ENCODE results near the gene CPPED1.

CPPED1 gene

DNA sequence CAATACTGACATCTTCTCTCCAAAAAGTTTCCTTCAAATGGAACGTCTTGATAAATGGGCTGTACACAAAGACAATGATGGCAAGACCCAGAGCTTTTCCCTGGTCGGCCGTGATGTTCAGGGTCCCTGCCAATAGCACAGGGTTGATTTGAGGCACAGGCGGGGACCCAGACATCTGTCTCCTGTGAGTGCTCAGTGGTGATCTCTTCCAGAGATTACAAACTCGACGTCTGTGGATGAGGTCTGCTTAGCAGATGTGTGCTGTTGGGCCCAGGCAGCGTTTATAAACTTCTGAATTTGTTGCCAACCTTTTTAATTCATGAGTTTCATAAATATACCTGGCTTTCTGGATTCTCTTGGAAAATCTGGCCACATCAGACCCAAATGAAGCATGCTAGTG lies 14.9 kb downstream of the CPPED1 start:
- peaks cover 0 to 11% of the 10 kb centered on the region in 2 donors for H3K36me3 ChIP-seq (ENCODE audit: control insufficient read depth in 1 of 2, insufficient read depth in 2 of 2, low read length in 2 of 2)
- H3K4me3 ChIP-seq (ENCODE audit: low read depth in 1 of 2, low read length in 2 of 2), result no peak overlapping the region
- no peak overlapping the region for H3K27ac ChIP-seq (ENCODE audit: low read length)
- no peaks in the 10 kb centered on the region for H3K27me3 ChIP-seq (ENCODE audit: low read depth, low read length)
- H3K9me3 ChIP-seq (ENCODE audit: control insufficient read depth in 1 of 2, low read length in 2 of 2), result peaks cover 0 to 12% of the 10 kb centered on the region in 2 donors
- H3K4me1 ChIP-seq (ENCODE audit: control insufficient read depth in 1 of 2, insufficient read depth in 2 of 2, low read length in 2 of 2), result no peaks in the 10 kb centered on the region

DNA sequence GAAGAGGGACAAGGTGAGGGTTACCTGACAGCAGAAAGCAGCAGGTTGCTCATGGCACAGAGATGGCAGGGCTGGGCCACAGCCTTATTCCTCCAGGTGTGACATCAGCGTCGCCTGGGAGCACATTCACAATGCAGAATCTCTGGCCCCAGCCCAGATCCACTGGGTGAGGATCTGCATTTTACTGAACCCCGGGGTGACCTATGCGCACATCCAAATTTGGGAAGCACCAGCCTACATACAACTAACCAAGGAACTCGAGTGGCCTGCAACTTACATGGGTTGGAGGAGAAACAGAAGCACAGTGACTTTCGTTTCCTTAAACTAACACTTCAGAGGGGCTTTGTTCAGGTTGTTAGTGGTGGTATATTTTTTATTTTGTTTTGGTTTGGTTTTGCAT lies 17.6 kb downstream of the CPPED1 start:
- Histone ChIP-seq H3K27me3 (ENCODE audit: low read depth, low read length) (no peaks in the 10 kb centered on the region), H3K9me3 (ENCODE audit: control insufficient read depth in 1 of 2, low read length in 2 of 2) (peaks cover 0 to 14% of the 10 kb centered on the region in 2 donors), H3K36me3 (ENCODE audit: control insufficient read depth in 1 of 2, insufficient read depth in 2 of 2, low read length in 2 of 2) (peaks cover 1 to 12% of the 10 kb centered on the region in 2 donors), H3K4me1 (ENCODE audit: control insufficient read depth in 1 of 2, insufficient read depth in 2 of 2, low read length in 2 of 2) (no peaks in the 10 kb centered on the region), H3K4me3 (ENCODE audit: low read depth in 1 of 2, low read length in 2 of 2) (no peak overlapping the region), H3K27ac (ENCODE audit: low read length) (no peak overlapping the region)

DNA sequence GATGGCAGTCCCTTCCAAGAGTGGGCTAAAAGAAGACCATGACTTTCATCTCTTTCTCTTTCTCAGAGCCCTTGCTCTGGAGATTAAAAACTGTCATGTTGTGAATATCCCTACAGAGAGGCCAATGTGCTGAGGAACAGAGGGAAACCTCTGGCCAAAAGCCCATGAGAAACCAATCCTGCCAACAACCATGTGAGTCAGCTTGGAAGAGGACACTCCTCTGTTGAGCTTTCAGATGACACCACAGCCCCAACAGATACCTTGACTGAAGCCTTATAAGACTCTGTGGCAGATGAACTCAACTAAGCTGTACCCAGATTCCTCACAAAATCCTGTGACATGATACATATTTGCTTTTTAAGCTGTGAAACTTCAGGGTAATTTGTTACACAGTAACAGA lies 19.6 kb downstream of the CPPED1 start:
- Histone ChIP-seq H3K27me3 (ENCODE audit: low read depth, low read length) (no peaks in the 10 kb centered on the region), H3K4me1 (ENCODE audit: control insufficient read depth in 1 of 2, insufficient read depth in 2 of 2, low read length in 2 of 2) (no peaks in the 10 kb centered on the region), H3K4me3 (ENCODE audit: low read depth in 1 of 2, low read length in 2 of 2) (no peak overlapping the region), H3K36me3 (ENCODE audit: control insufficient read depth in 1 of 2, insufficient read depth in 2 of 2, low read length in 2 of 2) (peaks cover 11 to 29% of the 10 kb centered on the region in 2 donors), H3K27ac (ENCODE audit: low read length) (no peak overlapping the region), H3K9me3 (ENCODE audit: control insufficient read depth in 1 of 2, low read length in 2 of 2) (peaks cover 0 to 14% of the 10 kb centered on the region in 2 donors)

DNA sequence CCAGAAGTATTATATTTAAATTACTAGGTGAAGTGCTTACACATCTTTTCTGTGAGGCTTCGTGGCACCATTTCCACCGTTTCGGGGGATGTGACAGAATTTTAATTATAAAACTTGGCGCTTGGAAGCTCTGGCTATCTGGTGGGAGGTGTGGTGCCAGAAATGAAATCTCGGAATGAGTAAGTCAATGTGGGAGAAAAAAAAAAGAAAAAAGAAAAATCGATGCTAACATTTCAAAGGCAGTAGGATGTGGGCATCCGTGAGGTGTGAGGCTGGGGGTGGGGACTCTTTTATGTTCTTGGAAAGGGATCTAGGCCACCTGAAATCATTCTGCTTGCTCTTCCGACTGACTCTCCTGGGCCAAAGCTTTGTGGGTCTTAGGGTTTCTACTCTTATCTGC lies 21.9 kb downstream of the CPPED1 start:
- no peaks in the 10 kb centered on the region for H3K27me3 ChIP-seq (ENCODE audit: low read depth, low read length)
- no peak overlapping the region for H3K4me3 ChIP-seq (ENCODE audit: low read depth in 1 of 2, low read length in 2 of 2)
- H3K36me3 ChIP-seq (ENCODE audit: control insufficient read depth in 1 of 2, insufficient read depth in 2 of 2, low read length in 2 of 2), result peaks cover 11 to 29% of the 10 kb centered on the region in 2 donors
- H3K9me3 ChIP-seq (ENCODE audit: control insufficient read depth in 1 of 2, low read length in 2 of 2), result peaks cover 0 to 10% of the 10 kb centered on the region in 2 donors
- no peaks in the 10 kb centered on the region for H3K4me1 ChIP-seq (ENCODE audit: control insufficient read depth in 1 of 2, insufficient read depth in 2 of 2, low read length in 2 of 2)
- H3K27ac ChIP-seq (ENCODE audit: low read length), result no peak overlapping the region

DNA sequence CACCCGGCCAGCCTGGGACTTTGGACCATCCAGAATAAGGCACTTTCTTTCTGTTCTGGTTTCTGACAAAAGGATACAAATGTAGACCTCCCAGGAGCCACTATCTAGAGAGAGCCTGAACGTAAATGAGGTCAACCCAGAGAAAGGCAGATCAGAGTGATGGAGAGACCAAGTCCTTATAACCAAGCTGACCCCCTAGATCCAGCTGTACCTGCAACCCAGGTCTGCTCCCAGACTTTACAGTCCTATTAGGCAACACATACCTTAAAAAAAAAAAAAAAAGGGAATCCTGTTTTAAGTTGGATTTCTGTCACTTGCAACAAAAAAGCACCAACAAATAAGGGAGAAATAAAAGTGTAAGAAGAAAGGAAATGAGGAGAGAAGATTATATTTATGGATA lies 23.2 kb downstream of the CPPED1 start:
- H3K4me1 ChIP-seq (ENCODE audit: control insufficient read depth in 1 of 2, insufficient read depth in 2 of 2, low read length in 2 of 2), result no peaks in the 10 kb centered on the region
- no peaks in the 10 kb centered on the region for H3K27me3 ChIP-seq (ENCODE audit: low read depth, low read length)
- no peak overlapping the region for H3K4me3 ChIP-seq (ENCODE audit: low read depth in 1 of 2, low read length in 2 of 2)
- peaks cover 0 to 10% of the 10 kb centered on the region in 2 donors for H3K9me3 ChIP-seq (ENCODE audit: control insufficient read depth in 1 of 2, low read length in 2 of 2)
- peaks cover 13 to 29% of the 10 kb centered on the region in 2 donors for H3K36me3 ChIP-seq (ENCODE audit: control insufficient read depth in 1 of 2, insufficient read depth in 2 of 2, low read length in 2 of 2)
- H3K27ac ChIP-seq (ENCODE audit: low read length), result no peak overlapping the region

DNA sequence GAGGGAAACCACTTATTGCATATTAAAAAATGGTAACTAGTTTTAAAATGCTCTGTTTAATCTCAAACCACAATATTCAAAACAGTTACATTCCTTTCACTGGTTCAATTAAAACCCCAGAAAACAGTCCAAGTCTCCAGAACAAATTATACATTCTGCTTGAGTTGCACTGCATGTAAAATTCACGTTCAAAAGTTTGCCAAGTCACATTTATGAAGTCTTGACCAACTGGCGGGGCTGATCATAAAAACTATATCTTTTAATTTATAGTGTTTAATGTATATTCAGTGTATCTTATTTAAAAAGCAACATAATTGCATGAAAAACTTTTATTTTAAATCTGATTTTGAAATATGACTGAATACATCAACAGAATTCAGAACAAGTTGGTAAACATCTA lies 25.0 kb downstream of the CPPED1 start:
- Histone ChIP-seq H3K27ac (ENCODE audit: low read length) (no peak overlapping the region), H3K27me3 (ENCODE audit: low read depth, low read length) (no peaks in the 10 kb centered on the region), H3K4me1 (ENCODE audit: control insufficient read depth in 1 of 2, insufficient read depth in 2 of 2, low read length in 2 of 2) (no peaks in the 10 kb centered on the region), H3K4me3 (ENCODE audit: low read depth in 1 of 2, low read length in 2 of 2) (no peak overlapping the region), H3K9me3 (ENCODE audit: control insufficient read depth in 1 of 2, low read length in 2 of 2) (peaks cover 0 to 2% of the 10 kb centered on the region in 2 donors), H3K36me3 (ENCODE audit: control insufficient read depth in 1 of 2, insufficient read depth in 2 of 2, low read length in 2 of 2) (peaks cover 17 to 29% of the 10 kb centered on the region in 2 donors)

DNA sequence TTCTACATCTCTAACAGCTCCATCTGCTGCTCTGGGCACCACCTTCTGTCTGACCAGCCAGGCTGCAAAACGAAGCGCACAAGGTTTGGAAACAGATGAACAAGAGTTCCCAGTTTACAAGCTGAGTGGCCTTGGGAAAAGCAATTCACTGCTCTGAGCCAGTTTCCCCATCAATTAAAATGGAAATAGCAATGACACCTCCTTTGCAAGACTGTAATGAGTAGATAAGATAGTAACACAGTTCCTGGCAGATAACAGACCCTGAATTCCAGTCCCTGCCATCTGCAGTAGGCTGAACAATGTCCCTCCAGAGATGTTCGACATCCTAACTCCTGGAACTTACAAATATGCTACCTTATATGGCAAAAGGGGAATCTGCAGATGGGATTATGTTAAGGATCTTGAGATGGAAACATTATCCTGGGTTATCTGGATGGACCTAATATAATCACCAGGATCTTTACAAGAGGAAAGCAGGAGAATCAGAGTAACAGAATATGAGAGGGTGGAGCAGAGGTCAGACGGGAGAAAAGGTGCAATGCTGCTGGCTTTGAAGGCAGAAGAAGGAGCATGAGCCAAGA lies 27.9 kb downstream of the CPPED1 start:
- Histone ChIP-seq H3K27me3 (ENCODE audit: low read depth, low read length) (no peaks in the 10 kb centered on the region), H3K27ac (ENCODE audit: low read length) (no peak overlapping the region), H3K9me3 (ENCODE audit: control insufficient read depth in 1 of 2, low read length in 2 of 2) (no peaks in the 10 kb centered on the region), H3K4me3 (ENCODE audit: low read depth in 1 of 2, low read length in 2 of 2) (no peak overlapping the region), H3K36me3 (ENCODE audit: control insufficient read depth in 1 of 2, insufficient read depth in 2 of 2, low read length in 2 of 2) (peaks cover 13 to 20% of the 10 kb centered on the region in 2 donors), H3K4me1 (ENCODE audit: control insufficient read depth in 1 of 2, insufficient read depth in 2 of 2, low read length in 2 of 2) (no peaks in the 10 kb centered on the region)

DNA sequence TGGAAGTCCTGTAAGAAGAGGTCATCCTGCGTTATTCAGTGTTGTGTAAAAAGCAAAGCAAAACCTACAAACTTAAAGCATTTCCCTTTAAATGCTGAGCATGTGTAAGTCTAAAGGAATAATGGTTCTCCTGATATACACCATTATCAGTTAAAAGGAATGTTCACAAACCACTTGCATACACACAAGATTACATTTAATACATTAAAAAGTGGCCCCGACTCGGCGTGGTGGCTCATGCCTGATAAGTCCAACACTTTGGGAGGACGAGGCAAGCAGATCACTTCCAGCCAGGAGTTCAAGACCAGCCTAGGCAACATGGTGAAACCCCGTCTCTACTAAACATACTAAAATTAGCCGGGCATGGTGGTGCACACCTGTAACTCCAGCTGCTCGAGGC lies 30.5 kb downstream of the CPPED1 start:
- Histone ChIP-seq H3K27ac (ENCODE audit: low read length) (no peak overlapping the region), H3K27me3 (ENCODE audit: low read depth, low read length) (no peaks in the 10 kb centered on the region), H3K9me3 (ENCODE audit: control insufficient read depth in 1 of 2, low read length in 2 of 2) (no peaks in the 10 kb centered on the region), H3K36me3 (ENCODE audit: control insufficient read depth in 1 of 2, insufficient read depth in 2 of 2, low read length in 2 of 2) (peaks cover 6% of the 10 kb centered on the region in 2 donors), H3K4me3 (ENCODE audit: low read depth in 1 of 2, low read length in 2 of 2) (no peak overlapping the region), H3K4me1 (ENCODE audit: control insufficient read depth in 1 of 2, insufficient read depth in 2 of 2, low read length in 2 of 2) (no peaks in the 10 kb centered on the region)

DNA sequence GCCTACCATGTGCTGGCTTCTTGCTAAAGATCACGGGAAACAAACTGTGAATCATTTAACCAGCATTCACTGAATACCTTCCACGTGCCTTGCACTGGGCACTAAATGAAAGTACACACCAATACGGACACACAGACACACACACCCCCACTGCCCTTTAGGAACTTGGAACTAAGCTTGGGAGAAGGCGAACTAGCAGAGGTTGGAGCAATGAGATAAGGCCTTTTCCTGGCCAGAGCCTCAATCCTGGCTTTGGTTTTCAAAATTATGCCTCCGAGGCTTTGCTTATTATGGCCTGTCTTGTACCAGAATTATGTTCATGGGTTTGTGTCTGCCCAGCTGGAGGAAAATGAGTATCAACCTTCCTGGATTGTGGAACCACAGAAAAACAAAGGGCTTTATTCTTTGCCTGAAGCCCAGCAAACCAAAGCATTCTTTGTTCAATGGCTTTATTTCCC lies 32.3 kb downstream of the CPPED1 start:
- Histone ChIP-seq H3K4me1 (ENCODE audit: control insufficient read depth in 1 of 2, insufficient read depth in 2 of 2, low read length in 2 of 2) (no peaks in the 10 kb centered on the region), H3K36me3 (ENCODE audit: control insufficient read depth in 1 of 2, insufficient read depth in 2 of 2, low read length in 2 of 2) (peaks cover 6% of the 10 kb centered on the region in 2 donors), H3K27me3 (ENCODE audit: low read depth, low read length) (no peaks in the 10 kb centered on the region), H3K4me3 (ENCODE audit: low read depth in 1 of 2, low read length in 2 of 2) (no peak overlapping the region), H3K9me3 (ENCODE audit: control insufficient read depth in 1 of 2, low read length in 2 of 2) (no peaks in the 10 kb centered on the region), H3K27ac (ENCODE audit: low read length) (no peak overlapping the region)

DNA sequence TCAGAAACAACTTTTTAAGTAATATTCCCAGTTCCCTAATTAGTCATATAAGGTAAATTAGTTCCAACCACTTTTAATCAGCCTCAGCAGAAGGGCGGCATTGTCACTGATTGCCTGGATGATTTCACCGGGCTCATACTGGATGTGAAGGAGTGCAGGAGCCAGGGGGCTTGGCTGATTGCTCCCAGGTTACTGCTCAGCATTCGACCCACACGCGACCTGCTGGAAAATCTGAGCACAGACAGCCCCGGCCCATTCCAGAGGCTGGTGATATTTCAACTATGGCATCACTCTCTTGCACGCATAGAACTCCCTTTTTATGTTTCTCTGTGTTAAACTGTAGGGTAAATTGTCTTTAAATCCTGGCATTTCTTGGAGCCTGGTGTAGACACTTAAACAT lies 34.2 kb downstream of the CPPED1 start:
- no peaks in the 10 kb centered on the region for H3K27me3 ChIP-seq (ENCODE audit: low read depth, low read length)
- no peaks in the 10 kb centered on the region for H3K9me3 ChIP-seq (ENCODE audit: control insufficient read depth in 1 of 2, low read length in 2 of 2)
- H3K4me3 ChIP-seq (ENCODE audit: low read depth in 1 of 2, low read length in 2 of 2), result no peak overlapping the region
- H3K4me1 ChIP-seq (ENCODE audit: control insufficient read depth in 1 of 2, insufficient read depth in 2 of 2, low read length in 2 of 2), result no peaks in the 10 kb centered on the region
- H3K36me3 ChIP-seq (ENCODE audit: control insufficient read depth in 1 of 2, insufficient read depth in 2 of 2, low read length in 2 of 2), result peaks cover 0 to 2% of the 10 kb centered on the region in 2 donors
- H3K27ac ChIP-seq (ENCODE audit: low read length), result no peak overlapping the region

DNA sequence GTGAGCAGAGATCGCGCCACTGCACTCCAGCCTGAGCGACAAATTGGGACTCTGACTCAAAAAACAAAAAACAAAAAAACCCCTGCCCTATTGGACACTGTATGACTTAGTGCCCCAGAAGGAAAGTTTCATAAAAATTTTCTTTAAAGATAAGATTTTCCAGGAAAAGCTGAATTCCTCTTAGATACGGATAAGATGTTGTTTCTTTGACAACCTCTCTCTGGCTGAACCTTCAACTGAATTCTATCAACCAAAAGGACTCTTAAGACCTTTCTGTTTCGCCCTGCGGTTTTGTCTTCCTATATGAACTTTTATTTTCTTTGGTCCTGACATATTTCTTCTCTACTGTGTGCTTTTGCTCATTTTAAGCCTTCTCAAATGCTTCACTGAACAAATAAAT lies 35.8 kb downstream of the CPPED1 start:
- Histone ChIP-seq H3K4me3 (ENCODE audit: low read depth in 1 of 2, low read length in 2 of 2) (no peak overlapping the region), H3K27me3 (ENCODE audit: low read depth, low read length) (no peaks in the 10 kb centered on the region), H3K27ac (ENCODE audit: low read length) (no peak overlapping the region), H3K4me1 (ENCODE audit: control insufficient read depth in 1 of 2, insufficient read depth in 2 of 2, low read length in 2 of 2) (no peaks in the 10 kb centered on the region), H3K9me3 (ENCODE audit: control insufficient read depth in 1 of 2, low read length in 2 of 2) (no peaks in the 10 kb centered on the region), H3K36me3 (ENCODE audit: control insufficient read depth in 1 of 2, insufficient read depth in 2 of 2, low read length in 2 of 2) (no peaks in the 10 kb centered on the region)

DNA sequence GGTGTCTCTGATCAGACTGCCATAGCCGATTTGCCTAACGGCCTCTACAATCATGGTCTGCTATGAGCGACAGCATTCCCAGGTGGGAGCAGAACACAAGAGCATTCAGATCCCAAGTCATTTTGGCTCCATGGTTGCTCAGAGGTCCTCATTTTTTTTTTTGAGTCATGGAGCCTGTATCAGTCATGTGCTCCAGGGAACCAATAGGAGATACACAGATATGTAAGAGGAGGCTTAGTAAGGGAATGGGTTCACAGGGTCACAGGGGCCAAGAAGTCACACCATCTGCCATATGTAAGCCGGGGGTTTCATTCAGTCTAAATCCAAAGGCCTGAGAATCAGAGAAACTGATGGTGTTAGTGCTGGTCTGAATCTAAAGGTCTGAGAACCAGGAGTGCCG lies 36.8 kb downstream of the CPPED1 start:
- Histone ChIP-seq H3K4me3 (ENCODE audit: low read depth in 1 of 2, low read length in 2 of 2) (no peak overlapping the region), H3K36me3 (ENCODE audit: control insufficient read depth in 1 of 2, insufficient read depth in 2 of 2, low read length in 2 of 2) (no peaks in the 10 kb centered on the region), H3K9me3 (ENCODE audit: control insufficient read depth in 1 of 2, low read length in 2 of 2) (no peaks in the 10 kb centered on the region), H3K4me1 (ENCODE audit: control insufficient read depth in 1 of 2, insufficient read depth in 2 of 2, low read length in 2 of 2) (no peaks in the 10 kb centered on the region), H3K27ac (ENCODE audit: low read length) (no peak overlapping the region), H3K27me3 (ENCODE audit: low read depth, low read length) (no peaks in the 10 kb centered on the region)

Data from muscle layer of duodenum (tissue), 2 donors.